Chondrocyte (in vitro differentiated cells): ENCODE results near the gene TXNRD2. TPM values are rescaled to one million over a fixed set of nuclear protein-coding genes. Genes with fewer than 3 reads are reported as not detected.

Source experiments
- DNase-seq: peaks from one replicate; pipeline ENCODE4 v3.0.0; 2021; ENCODE audit warnings: mixed read lengths, low spot score
- H3K27ac Mint-ChIP-seq: one replicate; pipeline ENCODE4 v1.8.0; 2021; ENCODE audit warnings: mild to moderate bottlenecking, moderate library complexity, mixed read lengths; ENCODE audit not compliant: unreplicated experiment
- H3K27me3 Mint-ChIP-seq: 2 replicates; pipeline ENCODE4 v1.8.0; 2021; ENCODE audit warnings: low read depth, mixed read lengths
- H3K36me3 Mint-ChIP-seq: 2 replicates; pipeline ENCODE4 v1.8.0; 2021; ENCODE audit warnings: low read depth, mixed read lengths
- H3K4me1 Mint-ChIP-seq: 2 replicates; pipeline ENCODE4 v1.8.0; 2021; ENCODE audit warnings: low read depth, mild to moderate bottlenecking, mixed read lengths
- H3K4me3 Mint-ChIP-seq: one replicate; pipeline ENCODE4 v1.8.0; 2021; ENCODE audit warnings: mild to moderate bottlenecking, moderate library complexity, mixed read lengths; ENCODE audit not compliant: unreplicated experiment
- H3K9me3 Mint-ChIP-seq: 2 replicates; pipeline ENCODE4 v1.8.0; 2021; ENCODE audit warnings: low read depth, mixed read lengths
- CTCF ChIP-seq: fragments of 200-600 bp; sonication (generic); IDR thresholded peaks from 2 replicates; pipeline ENCODE4 v1.5.0; 2021; ENCODE audit warnings: antibody characterized with exemption, mild to moderate bottlenecking, moderate library complexity
- total RNA-seq: library from RNA; stranded (reverse); gene quantifications from 3 replicates; pipeline ENCODE4 v1.2.1, GENCODE V29; 2021

The TXNRD2 gene
- total RNA-seq, 1 donor from 2014 or later = 14.1 TPM

- TF ChIP-seq CTCF = no peak
- no peaks in the 10 kb centered on the region for H3K36me3 Mint-ChIP-seq
- no peaks in the 10 kb centered on the region for H3K27me3 Mint-ChIP-seq
- no peaks in the 10 kb centered on the region for H3K9me3 Mint-ChIP-seq
- DNase-seq = peak; percentile 77
- peaks cover 31% of the 10 kb centered on the region for H3K4me1 Mint-ChIP-seq
- H3K27ac Mint-ChIP-seq = no peak overlapping the region
- H3K4me3 Mint-ChIP-seq = no peak overlapping the region
Measured at GRCh38 chr22:19875061-19875530, 66.5 kb downstream of the TXNRD2 start.

- peak; percentile 89 for DNase-seq
- no peaks in the 10 kb centered on the region for H3K27me3 Mint-ChIP-seq
- TF ChIP-seq CTCF = no peak
Measured at GRCh38 chr22:19874307-19875060, 67.1 kb downstream of the TXNRD2 start.

GRCh38 chr22:19873960-19874306 lies 67.7 kb downstream of the TXNRD2 start:
- no peak overlapping the region for H3K27ac Mint-ChIP-seq
- no peaks in the 10 kb centered on the region for H3K36me3 Mint-ChIP-seq
- peaks cover 25% of the 10 kb centered on the region for H3K4me1 Mint-ChIP-seq
- DNase-seq = no peak
- TF ChIP-seq CTCF = no peak
- H3K27me3 Mint-ChIP-seq = no peaks in the 10 kb centered on the region
- H3K9me3 Mint-ChIP-seq = no peaks in the 10 kb centered on the region
- H3K4me3 Mint-ChIP-seq = no peak overlapping the region

More at GRCh38 chr22:19874307-19875060, 67.1 kb downstream of the TXNRD2 start:
- Mint-ChIP-seq H3K27ac (no peak overlapping the region), H3K36me3 (no peaks in the 10 kb centered on the region), H3K9me3 (no peaks in the 10 kb centered on the region), H3K4me3 (no peak overlapping the region), H3K4me1 (peaks cover 28% of the 10 kb centered on the region)

GRCh38 chr22:19873138-19873959 lies 68.3 kb downstream of the TXNRD2 start:
- no peak overlapping the region for H3K27ac Mint-ChIP-seq
- peak; percentile 89 for DNase-seq
- no peak for TF ChIP-seq CTCF
- H3K36me3 Mint-ChIP-seq = no peaks in the 10 kb centered on the region
- no peaks in the 10 kb centered on the region for H3K9me3 Mint-ChIP-seq
- peaks cover 19% of the 10 kb centered on the region for H3K4me1 Mint-ChIP-seq
- no peak overlapping the region for H3K4me3 Mint-ChIP-seq
- H3K27me3 Mint-ChIP-seq = no peaks in the 10 kb centered on the region

- H3K27ac Mint-ChIP-seq = no peak overlapping the region
- H3K4me3 Mint-ChIP-seq = no peak overlapping the region
- no peak for DNase-seq
- no peaks in the 10 kb centered on the region for H3K36me3 Mint-ChIP-seq
- H3K27me3 Mint-ChIP-seq = no peaks in the 10 kb centered on the region
- H3K9me3 Mint-ChIP-seq = no peaks in the 10 kb centered on the region
- TF ChIP-seq CTCF = no peak
- peaks cover 13% of the 10 kb centered on the region for H3K4me1 Mint-ChIP-seq
Measured at GRCh38 chr22:19872779-19873137, 68.9 kb downstream of the TXNRD2 start.
